COR-L47 (cell line): ENCODE data around the gene MAMLD1.

Experiments
- DNase-seq: peaks from one replicate; lab custom pipeline; 2025; lab: John Stamatoyannopoulos, UW

MAMLD1 gene

DNA sequence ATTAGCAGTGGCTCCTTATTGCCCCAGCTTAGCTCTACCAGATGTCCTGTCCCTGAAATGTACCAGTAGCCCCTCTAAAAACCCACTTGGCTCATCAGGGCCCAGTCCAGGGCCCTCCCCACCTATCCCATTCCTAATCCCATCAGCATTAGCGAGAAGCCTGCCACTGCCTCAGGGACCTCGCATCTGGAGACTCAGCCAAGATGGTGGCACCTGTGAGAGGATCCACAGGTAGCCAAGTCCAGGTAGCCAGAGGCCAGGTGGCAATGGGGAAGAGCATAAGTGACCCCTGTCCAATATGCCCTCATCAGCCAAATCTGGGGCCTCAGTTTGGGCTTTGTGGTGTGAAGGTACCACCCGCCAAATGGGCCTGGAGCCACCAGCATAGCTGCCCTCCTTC lies 97.7 kb downstream of the MAMLD1 start:
- no peak for DNase-seq

DNA sequence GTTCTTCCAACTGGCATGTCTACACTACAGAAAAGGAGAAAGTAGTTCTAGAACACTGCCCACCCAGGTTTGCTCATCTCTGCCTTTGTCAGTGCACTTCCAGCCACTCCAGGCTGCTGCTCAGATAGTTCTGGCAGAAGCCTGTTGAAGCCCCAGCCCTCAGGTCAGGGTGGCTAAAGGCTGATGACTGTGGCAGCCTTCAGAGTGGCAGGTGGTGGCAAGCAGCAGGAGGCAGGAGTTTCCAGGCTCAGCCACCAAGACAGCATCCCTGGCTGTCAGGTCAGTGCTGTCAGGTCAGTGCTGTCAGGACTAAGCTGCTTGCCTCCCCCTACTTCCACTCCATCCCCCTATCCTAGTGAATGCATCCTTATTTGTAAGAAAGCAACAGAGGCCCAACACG lies 100.4 kb downstream of the MAMLD1 start:
- DNase-seq: no peak

GRCh38 chrX:150464001-150464400 lies 100.9 kb downstream of the MAMLD1 start:
- no peak for DNase-seq

DNA sequence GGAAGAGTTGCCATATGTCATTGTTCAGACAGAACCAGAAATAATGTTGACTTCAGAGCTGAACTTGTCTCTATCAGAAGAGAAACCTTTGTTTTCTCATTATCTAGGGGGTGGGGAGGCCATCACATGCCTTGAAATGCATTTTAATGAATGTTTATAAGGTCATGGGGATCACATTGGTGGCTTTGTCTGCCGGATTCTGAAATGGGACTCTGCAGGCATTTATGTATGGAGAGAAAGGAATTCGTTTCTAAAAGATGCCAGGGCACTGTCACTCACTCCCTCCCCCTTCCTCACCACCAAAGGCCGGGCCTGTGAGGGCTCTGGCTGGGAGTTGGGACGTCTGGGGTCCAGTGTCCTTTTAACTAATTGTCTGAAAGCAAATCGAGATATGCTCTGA lies 102.2 kb downstream of the MAMLD1 start:
- DNase-seq: no peak

- no peak for DNase-seq
Observed at GRCh38 chrX:150465881-150466775, 103.0 kb downstream of the MAMLD1 start.

DNA sequence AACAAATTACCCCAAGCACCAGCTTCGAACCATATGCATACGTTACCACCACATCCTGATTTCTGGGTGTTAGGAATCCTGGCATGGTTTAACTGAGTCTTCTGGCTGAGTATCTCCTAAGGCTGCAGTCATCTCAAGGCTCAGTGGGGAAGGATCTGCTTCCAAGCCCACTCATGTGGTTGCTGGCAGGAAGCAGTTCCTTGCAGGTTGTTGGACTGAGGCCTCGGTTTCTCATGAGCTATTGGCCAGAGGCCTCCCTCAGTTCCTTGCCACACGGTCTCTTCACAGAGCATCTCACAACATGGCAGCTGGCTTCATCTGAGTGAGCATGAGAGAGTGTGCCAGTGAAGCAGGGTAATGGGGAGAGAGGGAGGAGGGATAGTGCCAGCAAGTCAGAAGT lies 109.2 kb downstream of the MAMLD1 start:
- DNase-seq: no peak

DNA sequence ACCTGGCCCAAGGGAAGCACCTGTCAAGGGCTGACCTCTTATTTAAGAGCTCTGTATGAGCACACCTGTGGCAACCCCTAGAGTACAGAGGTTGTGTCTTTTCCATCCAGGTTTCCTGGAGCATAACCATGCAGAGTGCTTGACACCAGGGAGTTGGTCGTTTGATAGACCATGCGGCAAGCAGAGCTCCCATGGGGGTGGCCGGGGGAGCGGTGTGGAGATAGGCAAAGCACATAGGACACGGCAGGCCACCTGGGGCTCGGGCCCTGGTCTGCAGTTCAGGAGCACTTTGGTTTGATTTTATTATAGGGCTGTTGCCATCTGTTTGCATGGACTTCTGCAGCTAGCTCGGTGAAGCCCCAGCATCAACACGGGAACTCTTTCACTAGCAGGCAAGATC lies 110.3 kb downstream of the MAMLD1 start:
- no peak for DNase-seq

GRCh38 chrX:150475461-150475860 lies 112.3 kb downstream of the MAMLD1 start:
- DNase-seq: no peak

GRCh38 chrX:150476164-150476699 lies 113.1 kb downstream of the MAMLD1 start:
- DNase-seq: no peak

DNA sequence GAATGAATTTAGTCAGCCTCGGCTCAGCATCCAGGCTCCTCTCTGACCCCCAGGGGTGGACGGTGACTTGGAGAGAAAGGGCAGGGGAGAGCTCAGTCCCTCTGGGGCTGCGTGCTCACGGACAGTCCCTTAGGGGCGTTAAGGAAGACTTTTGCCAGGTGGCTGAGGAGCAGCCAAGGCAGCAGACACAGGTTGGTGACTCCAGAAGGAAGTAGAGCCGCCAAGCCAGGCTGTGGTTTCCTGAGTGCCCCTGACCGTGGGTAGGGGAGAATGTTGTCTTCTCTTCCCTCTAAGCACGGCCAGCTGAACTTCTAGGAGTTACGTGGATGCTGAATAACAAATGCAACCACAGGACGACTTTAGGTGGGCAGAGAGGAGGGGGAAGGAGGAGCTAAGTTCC lies 114.3 kb downstream of the MAMLD1 start:
- DNase-seq: no peak

- no peak for DNase-seq
Observed at GRCh38 chrX:150478496-150479492, 115.7 kb downstream of the MAMLD1 start.

DNA sequence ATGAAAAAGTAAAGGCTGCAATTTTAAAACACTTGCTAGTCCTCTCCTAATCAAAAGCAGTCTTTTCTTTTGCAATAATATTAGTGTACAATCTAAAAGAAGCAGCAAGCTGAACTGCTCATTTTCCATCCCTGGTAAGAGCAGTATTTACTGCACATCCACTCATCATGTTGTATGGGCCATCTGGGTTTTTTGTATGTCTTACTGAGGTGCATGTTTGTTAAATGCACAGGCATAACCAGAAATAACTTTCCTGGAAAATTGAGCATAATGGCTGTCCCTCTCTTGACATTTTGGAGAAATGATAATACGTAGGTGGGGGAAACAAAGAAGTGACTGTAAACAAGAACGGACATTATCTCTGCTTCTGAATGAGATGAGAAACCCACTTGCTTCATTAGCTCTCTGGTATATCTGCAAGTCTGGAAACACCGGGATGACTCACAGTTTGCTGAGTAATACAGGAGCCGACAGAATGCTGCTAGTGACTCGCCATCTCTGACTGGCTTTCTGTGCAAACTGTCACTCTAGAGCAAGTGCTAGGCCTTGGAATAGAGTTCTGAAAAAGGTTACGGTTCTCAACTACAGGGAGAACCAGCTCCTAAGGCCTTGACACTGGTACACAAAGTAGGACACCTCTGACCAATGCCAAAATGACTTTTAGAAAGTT lies 119.6 kb downstream of the MAMLD1 start:
- DNase-seq: no peak

DNA sequence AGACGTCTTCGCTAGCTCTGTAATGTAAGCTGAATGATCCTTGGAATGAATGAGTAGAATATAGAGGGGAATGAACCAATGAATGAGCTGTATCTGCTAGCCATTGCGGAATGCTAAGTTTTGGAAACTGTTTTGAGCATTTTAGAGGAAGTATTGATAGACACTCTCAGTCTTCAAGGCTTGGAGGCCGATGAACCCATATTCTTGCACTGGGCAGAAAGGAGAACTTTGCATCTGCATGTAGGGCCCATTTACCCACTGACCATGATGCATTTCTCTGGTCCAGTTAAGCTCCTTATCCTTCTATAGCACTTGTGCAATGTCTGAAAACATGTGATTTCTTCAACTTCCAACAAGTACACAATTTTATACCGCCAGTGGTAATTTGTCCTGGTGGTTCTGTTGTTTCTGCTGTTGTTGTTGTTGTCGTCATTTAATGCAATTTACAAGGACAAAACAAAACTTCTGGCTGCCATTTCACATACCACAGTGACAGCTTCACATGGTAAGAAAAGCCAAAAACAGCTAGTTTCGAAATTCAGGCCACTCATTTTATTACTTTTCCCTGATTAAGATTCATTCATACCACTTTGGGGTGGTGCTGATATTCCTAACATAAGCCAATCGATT lies 120.4 kb downstream of the MAMLD1 start:
- no peak for DNase-seq

- DNase-seq: no peak
Observed at GRCh38 chrX:150486011-150486410, 122.9 kb downstream of the MAMLD1 start.

GRCh38 chrX:150487369-150488094 lies 124.4 kb downstream of the MAMLD1 start:
- DNase-seq: no peak

DNA sequence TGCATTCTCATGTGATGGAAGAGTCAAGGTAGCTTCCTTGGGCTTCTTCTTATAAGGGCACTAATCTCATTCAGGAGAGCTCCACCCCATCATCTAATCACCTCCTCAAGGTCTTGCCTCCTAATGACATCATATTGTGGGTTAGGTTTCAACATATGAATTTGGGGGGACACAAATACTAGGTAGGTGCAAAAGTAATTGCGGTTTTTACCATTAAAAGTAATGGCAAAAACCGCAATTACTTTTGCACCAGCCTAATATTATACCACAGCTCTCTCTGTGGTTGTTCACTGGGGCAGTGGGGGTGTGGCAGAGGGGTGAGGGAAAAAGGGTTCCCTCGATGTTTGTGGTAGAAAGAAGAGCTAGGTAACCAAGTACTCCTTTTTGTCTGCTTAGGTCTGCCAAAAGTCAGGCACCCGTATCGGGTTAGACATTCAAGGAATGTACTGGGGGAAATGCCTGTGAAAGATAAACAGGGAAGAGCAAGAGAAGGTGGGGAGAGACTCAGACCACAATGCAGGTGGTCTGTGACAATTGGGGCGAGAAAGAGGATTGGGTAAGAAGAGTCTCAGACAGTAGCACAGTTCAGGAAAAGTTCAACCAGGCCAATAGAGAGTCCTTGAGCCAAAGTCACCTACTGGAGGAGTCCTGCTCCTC lies 126.4 kb downstream of the MAMLD1 start:
- DNase-seq: no peak

GRCh38 chrX:150495496-150495895 lies 132.4 kb downstream of the MAMLD1 start:
- DNase-seq: no peak

- DNase-seq: no peak
Observed at GRCh38 chrX:150499240-150499639, 136.1 kb downstream of the MAMLD1 start.

- no peak for DNase-seq
Observed at GRCh38 chrX:150502091-150502490, 139.0 kb downstream of the MAMLD1 start.
